Stimulated activated naive CD4-positive, alpha-beta T cell (primary cell): Measurements from ENCODE around the gene ACVR1C.
A peak's percentile ranks its signal among the peaks of the same experiment; 100 is the strongest.
"Not testable (repeated sequence)": the region's sequence is repeated elsewhere in the genome, so short reads cannot be mapped to it uniquely, and the experiment has no call there.

ENCODE experiments used
- DNase-seq, 6 experiments: peaks; one replicate each; lab custom pipeline; 2025; lab: John Stamatoyannopoulos, UW

The ACVR1C gene

GRCh38 chr2:157574165-157574564 is 54.5 kb downstream of the ACVR1C start:
- DNase-seq: no peak

GRCh38 chr2:157572725-157573124 is 55.9 kb downstream of the ACVR1C start:
- peak in 2 of 6 experiments; percentile 5 to 12 for DNase-seq

- DNase-seq: not testable (repeated sequence)
Measured at GRCh38 chr2:157566623-157567022, 62.0 kb downstream of the ACVR1C start.

- not testable (repeated sequence) for DNase-seq
Measured at GRCh38 chr2:157566113-157566512, 62.6 kb downstream of the ACVR1C start.

GRCh38 chr2:157565550-157565949 is 63.1 kb downstream of the ACVR1C start:
- DNase-seq: no peak

- no peak for DNase-seq
Measured at GRCh38 chr2:157559890-157560289, 68.8 kb downstream of the ACVR1C start.

GRCh38 chr2:157559461-157559860 is 69.2 kb downstream of the ACVR1C start:
- DNase-seq: no peak

- DNase-seq: no peak
Measured at GRCh38 chr2:157559061-157559460, 69.6 kb downstream of the ACVR1C start.

- no peak for DNase-seq
Measured at GRCh38 chr2:157557770-157558169, 70.9 kb downstream of the ACVR1C start.

GRCh38 chr2:157540102-157540501 is 88.6 kb downstream of the ACVR1C start:
- no peak for DNase-seq

- DNase-seq: no peak
Measured at GRCh38 chr2:157538064-157538463, 90.6 kb downstream of the ACVR1C start.

GRCh38 chr2:157536815-157537214 is 91.8 kb downstream of the ACVR1C start:
- DNase-seq: no peak

- no peak for DNase-seq
Measured at GRCh38 chr2:157528963-157529751, 99.5 kb downstream of the ACVR1C start.

- no peak for DNase-seq
Measured at GRCh38 chr2:157526070-157526469, 102.6 kb downstream of the ACVR1C start.

GRCh38 chr2:157523270-157524247 is 105.1 kb downstream of the ACVR1C start:
- no peak for DNase-seq

GRCh38 chr2:157514966-157515365 is 113.7 kb downstream of the ACVR1C start:
- DNase-seq: not testable (repeated sequence)

GRCh38 chr2:157509744-157510143 is 118.9 kb downstream of the ACVR1C start:
- no peak for DNase-seq

GRCh38 chr2:157508676-157509075 is 120.0 kb downstream of the ACVR1C start:
- DNase-seq: no peak

GRCh38 chr2:157506586-157506985 is 122.1 kb downstream of the ACVR1C start:
- no peak for DNase-seq

GRCh38 chr2:157504623-157505022 is 124.0 kb downstream of the ACVR1C start:
- DNase-seq: no peak

GRCh38 chr2:157501026-157501425 is 127.6 kb downstream of the ACVR1C start:
- peak in 1 of 6 experiments; percentile 1 for DNase-seq

GRCh38 chr2:157500334-157500733 is 128.3 kb downstream of the ACVR1C start:
- DNase-seq: no peak

GRCh38 chr2:157498483-157498882 is 130.2 kb downstream of the ACVR1C start:
- DNase-seq: no peak
